ENCODE measurements around the gene GLUD1.

DNA sequence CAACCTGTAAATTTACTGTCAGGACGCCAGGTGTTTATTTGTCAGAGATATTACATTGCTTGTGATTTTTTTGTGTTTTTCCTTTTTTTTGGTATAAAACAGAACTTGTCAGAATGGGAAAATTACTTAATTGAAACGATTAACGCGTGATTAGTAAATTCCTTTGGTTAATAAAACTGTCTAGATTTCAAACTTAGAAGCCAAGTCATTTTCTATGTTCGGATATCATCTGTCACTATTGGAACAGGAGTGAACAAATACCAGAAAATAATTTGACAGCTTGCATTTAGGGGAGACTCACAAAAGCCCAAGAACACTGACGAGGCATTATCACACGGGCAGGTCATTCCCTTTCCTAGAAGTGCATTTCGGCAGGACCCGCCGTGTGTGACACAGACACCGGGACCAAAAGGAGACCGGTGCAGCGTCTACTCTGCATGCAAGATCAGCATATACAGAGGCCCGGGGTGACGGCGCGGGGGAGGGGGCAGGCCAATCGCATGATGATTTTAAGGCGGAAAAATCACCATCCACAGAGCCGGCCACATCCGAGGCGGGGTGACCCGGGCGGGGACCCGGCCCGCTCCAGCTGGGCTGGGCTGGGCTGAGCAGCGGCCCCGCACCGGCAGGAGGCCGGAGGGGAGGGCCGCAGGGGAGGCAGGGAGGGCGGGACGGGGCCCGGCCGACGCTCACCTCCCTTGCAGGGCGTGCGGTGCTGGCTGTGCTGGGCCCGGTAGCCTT lies 841 bp downstream of the GLUD1 start:
- TF ChIP-seq CTCF (conservative IDR thresholded peaks at IDR 0.05 in 1 of 2, IDR thresholded peaks at IDR 0.05 in 1 of 2; ENCODE audit: extremely low read depth in 1 of 2, insufficient read depth in 1 of 2, low read depth in 1 of 2, low read length in 2 of 2): no peak
- no peak for TF ChIP-seq EZH2 (IDR thresholded peaks at IDR 0.05; ENCODE audit: borderline replicate concordance, low read length)

Data from mammary epithelial cell (primary cell).